Pancreas (tissue), 10 donors: ENCODE measurements around the gene NRAP. TPM values are rescaled to one million over a fixed set of nuclear protein-coding genes. Genes with fewer than 3 reads are reported as not detected.

ENCODE experiments used
- ATAC-seq, 4 donors: fragments of 200-7000 bp; cut with Tn5 transposase; one replicate each; pipeline versions ENCODE4 v1.8.0 to v1.9.1; 2020; ENCODE audit warnings: mild to moderate bottlenecking in 4 of 4, moderate library complexity in 4 of 4
- DNase-seq, 6 donors: peaks; one replicate each; pipeline ENCODE4 v3.0.0-alpha.2; 2020
- FAIRE-seq: peaks from 2 replicates; lab custom pipeline; 2012; peaks lifted over from hg19 to GRCh38; lab: Jason Lieb, UNC
- H3K27ac ChIP-seq, 4 donors: fragments of 200-600 bp; sonication (generic); 1 replicate in 3 of 4; 2 replicates in 1 of 4; pipeline versions ENCODE4 v1.5.0 to v1.8.0; 2020
- H3K27me3 ChIP-seq, 4 donors: fragments of 200-600 bp; one replicate each; pipeline ENCODE4 v1.8.0; 2021
- H3K36me3 ChIP-seq, 3 donors: fragments of 200-600 bp; sonication (generic) in 1 of 3; one replicate each; pipeline versions ENCODE4 v1.5.0 to v1.8.0; 2020 to 2021
- H3K4me1 ChIP-seq, 3 donors: fragments of 200-600 bp; one replicate each; pipeline ENCODE4 v1.8.0; 2021
- H3K4me3 ChIP-seq, 4 donors: fragments of 200-600 bp; sonication (generic) in 2 of 4; one replicate each; pipeline versions ENCODE4 v1.5.0 to v1.8.0; 2020 to 2021
- H3K9me3 ChIP-seq, 4 donors: fragments of 200-600 bp; one replicate each; pipeline ENCODE4 v1.8.0; 2021
- CTCF ChIP-seq, 4 donors: fragments of 200-600 bp; sonication (generic) in 3 of 4; IDR thresholded peaks; one replicate each; pipeline versions ENCODE4 v1.5.0 to v1.8.0; 2021; ENCODE audit warnings: antibody characterized with exemption in 4 of 4
- WGBS, 2 donors: extraction: QIAGEN DNeasy Blood & Tissue Kit; methylation state at CpG; one replicate each; pipeline ENCODE4 v1.1.7; 2013; 5-methylcytosine and 5-hydroxymethylcytosine counted together
- intact Hi-C, 3 donors: fragments of 100-400 bp; cut with DNase I; formaldehyde crosslinking; loops; one replicate each; pipeline versions ENCODE4 v1.11.1 to v1.14.2; 2022
- polyA plus RNA-seq, 2 donors: library from polyadenylated mRNA; stranded (reverse); fragments of 200-250 nt; gene quantifications; one replicate each; pipeline ENCODE4 v1.2.3, GENCODE V29; 2013
- total RNA-seq, 6 donors: library from RNA; stranded (reverse); fragmentation: NEBNext Ultra II Directional in 4 of 6; extraction: Animal tissue kit (Norgen Biotek cat#: 25700) in 4 of 6; gene quantifications; one replicate each; pipeline versions ENCODE4 v1.2.1 to v1.2.4, GENCODE V29; 2021 to 2023
- donor health status: healthy with polysubstance abuse.
- donor health status: DM: no; HTN: no; CAD: no; lungs with moderate emphysema.
- donor health status: DM: no; HTN: no; CAD: no.
- donor health status: control.
- donor health status: control.
- donor health status: Bipolar disorder and iron deficiency.
- donor health status: DM: yes; HTN: yes; CAD: no.
- donor health status: DM: no; HTN: no; CAD: no.
- donor health status: DM: no; HTN: no; CAD: no.
- donor health status: DM: yes; HTN: yes; CAD: no.

NRAP gene
- total and polyA plus RNA-seq, 8 donors: 0.03 to 0.67 (median 0.04) TPM; not detected in 1

GRCh38 chr10:113555245-113555644 lies 108.6 kb downstream of the NRAP start:
- Histone ChIP-seq H3K9me3 (no peaks in the 10 kb centered on the region), H3K27me3 (no peaks in the 10 kb centered on the region), H3K4me3 (no peak overlapping the region), H3K27ac (no peak overlapping the region), H3K36me3 (no peaks in the 10 kb centered on the region), H3K4me1 (peaks cover 6 to 22% (median 8%) of the 10 kb centered on the region in 3 donors)
- intact Hi-C loops: no loop called here
- FAIRE-seq (no peak), ATAC-seq (no peak), DNase-seq (no peak)
- TF ChIP-seq CTCF (IDR thresholded peaks at IDR 0.05): no peak
- 90 to 95% methylated on average over 3 of the region's 3 CpGs for WGBS, 2 donors

- TF ChIP-seq CTCF (IDR thresholded peaks at IDR 0.05): no peak
- Histone ChIP-seq H3K27me3 (no peaks in the 10 kb centered on the region), H3K4me3 (peak overlapping the region in 2 of 4 donors; percentile 13 to 26), H3K4me1 (peaks cover 6 to 22% (median 8%) of the 10 kb centered on the region in 3 donors), H3K27ac (peak overlapping the region in 1 of 4 donors; percentile 75), H3K36me3 (no peaks in the 10 kb centered on the region), H3K9me3 (no peaks in the 10 kb centered on the region)
- ATAC-seq: no peak
- DNase-seq: no peak
- intact Hi-C loops: no loop called here
- 64 to 67% methylated on average over 5 of the region's 5 CpGs for WGBS, 2 donors
- FAIRE-seq: no peak
Measured at GRCh38 chr10:113554214-113554613, 109.6 kb downstream of the NRAP start.

GRCh38 chr10:113553149-113553548 lies 110.7 kb downstream of the NRAP start:
- no peak for TF ChIP-seq CTCF (IDR thresholded peaks at IDR 0.05)
- peak; percentile 8 to 27 (median 14) for ATAC-seq
- H3K4me1 ChIP-seq: peaks cover 6 to 22% (median 8%) of the 10 kb centered on the region in 3 donors
- H3K9me3 ChIP-seq: no peaks in the 10 kb centered on the region
- intact Hi-C loops: no loop called here
- peak overlapping the region in 3 of 4 donors; percentile 14 to 75 (median 58) for H3K27ac ChIP-seq
- no peak for DNase-seq
- H3K4me3 ChIP-seq: peak overlapping the region in 2 of 4 donors; percentile 13 to 26
- H3K27me3 ChIP-seq: no peaks in the 10 kb centered on the region
- H3K36me3 ChIP-seq: no peaks in the 10 kb centered on the region
- FAIRE-seq: no peak
- WGBS, 2 donors: 62 to 73% methylated on average over 2 of the region's 2 CpGs

GRCh38 chr10:113552701-113553100 lies 111.1 kb downstream of the NRAP start, which contains the start of gene HABP2:
HABP2 (plus strand) TSS chr10:113553053; CDS start chr10:113553122, 69 bp downstream.
- Histone ChIP-seq H3K36me3 (no peaks in the 10 kb centered on the region), H3K27ac (peak within 1 kb of the TSS in 3 of 4 donors; percentile 14 to 75 (median 58)), H3K4me1 (peaks cover 6 to 22% (median 8%) of the 10 kb centered on the region in 3 donors), H3K27me3 (no peaks in the 10 kb centered on the region), H3K4me3 (peak within 1 kb of the TSS in 2 of 4 donors; percentile 13 to 26), H3K9me3 (no peaks in the 10 kb centered on the region)
- intact Hi-C loops: no loop called here
- WGBS, 2 donors: 20 to 22% methylated on average over 3 of the region's 3 CpGs
- DNase-seq (peak in 5 of 6 donors; percentile 23 to 67 (median 35)), ATAC-seq (peak; percentile 62 to 81 (median 74)), FAIRE-seq (no peak)
- no peak for TF ChIP-seq CTCF (IDR thresholded peaks at IDR 0.05)

- no peak for FAIRE-seq
- intact Hi-C loops: no loop called here
- TF ChIP-seq CTCF (IDR thresholded peaks at IDR 0.05): no peak
- Histone ChIP-seq H3K4me3 (no peak overlapping the region), H3K9me3 (no peaks in the 10 kb centered on the region), H3K36me3 (no peaks in the 10 kb centered on the region), H3K27me3 (no peaks in the 10 kb centered on the region), H3K27ac (peak overlapping the region in 2 of 4 donors; percentile 58 to 75), H3K4me1 (peaks cover 6 to 18% (median 8%) of the 10 kb centered on the region in 3 donors)
- peak; percentile 48 to 75 (median 66) for DNase-seq
- 53 to 67% methylated on average over 3 of the region's 3 CpGs for WGBS, 2 donors
- ATAC-seq: peak; percentile 60 to 80 (median 79)
Measured at GRCh38 chr10:113552014-113552413, 111.8 kb downstream of the NRAP start.
